K562 (cell line): ENCODE data around the gene SRCAP. TPM values are rescaled to one million over a fixed set of nuclear protein-coding genes. Genes with fewer than 3 reads are reported as not detected.

Source experiments
- GTF2A2 ChIP-seq: IDR thresholded peaks from 2 replicates; pipeline ENCODE4 v1.6.1; 2016; ENCODE audit warnings: mild to moderate bottlenecking, missing genetic modification characterization, missing compliant biosample characterization
- HIVEP1 ChIP-seq: fragments of 250-450 bp; sonication (Bioruptor Pico); IDR thresholded peaks from 2 replicates; pipeline ENCODE4 v1.4.0; 2020; ENCODE audit warnings: mild to moderate bottlenecking
- HNRNPL ChIP-seq: fragments of 200-400 bp; formaldehyde crosslinking; IDR thresholded peaks from 2 replicates; pipeline ENCODE4 v1.6.1; 2017; ENCODE audit warnings: low read depth, mild to moderate bottlenecking, low read length
- MIER1 ChIP-seq: fragments of 450-650 bp; IDR thresholded peaks from 2 replicates; pipeline ENCODE4 v1.6.1; 2016; ENCODE audit warnings: antibody characterized with exemption, mild to moderate bottlenecking, low read depth
- NR3C1 ChIP-seq: sonication (generic); formaldehyde crosslinking; IDR thresholded peaks from 2 replicates; pipeline ENCODE4 v1.8.1; 2022; ENCODE audit warnings: missing genetic modification reagents
- PHF8 ChIP-seq: fragments of 200-600 bp; sonication (generic); IDR thresholded peaks from 2 replicates; pipeline ENCODE4 v1.6.1; 2012; ENCODE audit warnings: mixed run types, mild to moderate bottlenecking, inconsistent platforms, low read length, moderate library complexity, borderline replicate concordance
- TEAD1 ChIP-seq, 2 experiments: fragments of 450-650 bp in 1 of 2; sonication (generic) in 1 of 2; formaldehyde crosslinking; IDR thresholded peaks; 2 replicates each; pipeline versions ENCODE4 v1.4.0 to v1.8.0; 2020 to 2022; ENCODE audit warnings: mild to moderate bottlenecking in 2 of 2, missing genetic modification reagents in 1 of 2
- ZNF12 ChIP-seq: sonication (generic); formaldehyde crosslinking; IDR thresholded peaks from 2 replicates; pipeline ENCODE4 v1.4.0; 2020; ENCODE audit warnings: mild to moderate bottlenecking, missing genetic modification reagents
- ZNF197 ChIP-seq: fragments of 200-800 bp; sonication (Bioruptor generic); IDR thresholded peaks from 2 replicates; pipeline ENCODE4 v1.6.1; 2016; ENCODE audit warnings: low read depth, missing genetic modification characterization, missing compliant biosample characterization
- polyA plus RNA-seq, 8 experiments: library from polyadenylated mRNA; depleted of rRNA in 4 of 8; stranded (reverse) in 5 of 8; unstranded in 3 of 8; fragments of >200 nt; fragmentation: Nextera tagmentation in 2 of 8; fragmentation: Illumina TruSeq in 1 of 8; extraction: Ambion mirVana in 2 of 8; extraction: Trizol in 1 of 8; gene quantifications; 2 replicates each; pipeline versions ENCODE4 v1.2.1 to v1.2.3, GENCODE V29; 2011 to 2014; ENCODE audit warnings: inconsistent platforms in 1 of 8, missing spikeins in 1 of 8
- total RNA-seq, 7 experiments: library from RNA; depleted of rRNA in 6 of 7; stranded (reverse); fragments of >200 nt in 6 of 7; fragmentation: Illumina TruSeq in 2 of 7; extraction: Trizol in 2 of 7; gene quantifications; 2 replicates each; pipeline versions ENCODE4 v1.2.1 to v1.2.3, GENCODE V29; 2011 to 2021; ENCODE audit warnings: low replicate concordance in 1 of 7
- TF ChIP-seq, protein P1 (sequence below), 2 experiments: fragments of 150-350 bp in 1 of 2; IDR thresholded peaks; 2 replicates each; pipeline ENCODE4 v1.6.1; 2012 to 2016; ENCODE audit warnings: low read depth in 2 of 2, low read length in 2 of 2, mild to moderate bottlenecking in 1 of 2, moderate library complexity in 1 of 2
- TF ChIP-seq, protein P2 (sequence below), 2 experiments: IDR thresholded peaks; 2 replicates each; pipeline ENCODE4 v1.6.1; 2011; ENCODE audit warnings: borderline replicate concordance in 1 of 2, control low read depth in 1 of 2, low read depth in 1 of 2, low read length in 1 of 2, mild to moderate bottlenecking in 1 of 2, mixed read lengths in 1 of 2, moderate library complexity in 1 of 2; ENCODE audit not compliant: insufficient read depth in 1 of 2, insufficient read length in 1 of 2, poor library complexity in 1 of 2, severe bottlenecking in 1 of 2; ENCODE audit errors: extremely low read depth in 1 of 2
- TF ChIP-seq, protein P3 (sequence below): sonication (generic); formaldehyde crosslinking; IDR thresholded peaks from 2 replicates; pipeline ENCODE4 v1.9.0; 2022; ENCODE audit warnings: mild to moderate bottlenecking, missing genetic modification reagents
- TF ChIP-seq, protein P4 (sequence below): sonication (generic); formaldehyde crosslinking; IDR thresholded peaks from 2 replicates; pipeline ENCODE4 v1.5.0; 2020; ENCODE audit warnings: missing genetic modification reagents

SRCAP gene
- total and polyA plus RNA-seq, 9 of the 15 experiments (the other 6 are each of a cell fraction or from before 2014, with no cell fraction given) = 0.21 to 62.6 (median 5.8) TPM

DNA sequence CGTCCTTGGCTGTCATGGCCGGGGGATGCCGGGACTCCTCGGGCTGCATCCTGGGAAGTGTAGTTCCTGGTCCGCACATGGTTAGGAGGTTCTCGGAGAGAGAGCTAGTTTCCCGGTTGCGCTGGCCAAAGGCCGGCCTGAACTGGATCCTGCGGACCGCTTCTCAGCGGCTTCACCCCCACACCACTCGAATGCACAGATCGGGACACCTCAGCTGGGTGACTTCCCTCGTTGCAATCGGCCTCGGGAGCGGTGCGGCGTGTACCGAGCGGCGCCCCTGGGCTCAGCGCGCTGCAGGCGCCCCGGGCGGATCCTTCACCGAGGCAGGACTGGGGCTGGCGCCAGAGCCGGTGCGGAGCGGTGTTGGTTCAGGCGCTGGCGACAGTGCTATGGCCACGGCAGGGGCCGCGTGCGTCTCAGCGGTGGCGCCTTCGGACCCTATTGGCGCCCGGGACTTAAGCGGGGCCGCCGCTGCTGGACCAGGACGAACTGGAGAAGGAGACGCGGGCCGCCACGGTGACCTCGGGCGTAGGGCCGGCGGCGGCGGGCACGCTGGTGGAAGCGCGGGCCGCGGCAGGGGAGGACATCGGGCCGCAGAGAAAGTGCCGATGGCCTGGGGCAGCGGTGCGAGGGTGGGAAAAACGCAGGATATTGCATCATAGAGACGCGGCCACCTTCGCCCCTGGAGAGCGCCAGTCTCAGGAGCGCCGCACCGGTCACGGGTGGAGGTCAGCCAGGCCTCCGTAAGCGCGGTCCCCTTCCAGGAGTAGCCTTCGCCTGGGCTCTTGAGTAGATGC lies 76.6 kb downstream of the SRCAP start (continued):
- TF ChIP-seq, protein P1, sequence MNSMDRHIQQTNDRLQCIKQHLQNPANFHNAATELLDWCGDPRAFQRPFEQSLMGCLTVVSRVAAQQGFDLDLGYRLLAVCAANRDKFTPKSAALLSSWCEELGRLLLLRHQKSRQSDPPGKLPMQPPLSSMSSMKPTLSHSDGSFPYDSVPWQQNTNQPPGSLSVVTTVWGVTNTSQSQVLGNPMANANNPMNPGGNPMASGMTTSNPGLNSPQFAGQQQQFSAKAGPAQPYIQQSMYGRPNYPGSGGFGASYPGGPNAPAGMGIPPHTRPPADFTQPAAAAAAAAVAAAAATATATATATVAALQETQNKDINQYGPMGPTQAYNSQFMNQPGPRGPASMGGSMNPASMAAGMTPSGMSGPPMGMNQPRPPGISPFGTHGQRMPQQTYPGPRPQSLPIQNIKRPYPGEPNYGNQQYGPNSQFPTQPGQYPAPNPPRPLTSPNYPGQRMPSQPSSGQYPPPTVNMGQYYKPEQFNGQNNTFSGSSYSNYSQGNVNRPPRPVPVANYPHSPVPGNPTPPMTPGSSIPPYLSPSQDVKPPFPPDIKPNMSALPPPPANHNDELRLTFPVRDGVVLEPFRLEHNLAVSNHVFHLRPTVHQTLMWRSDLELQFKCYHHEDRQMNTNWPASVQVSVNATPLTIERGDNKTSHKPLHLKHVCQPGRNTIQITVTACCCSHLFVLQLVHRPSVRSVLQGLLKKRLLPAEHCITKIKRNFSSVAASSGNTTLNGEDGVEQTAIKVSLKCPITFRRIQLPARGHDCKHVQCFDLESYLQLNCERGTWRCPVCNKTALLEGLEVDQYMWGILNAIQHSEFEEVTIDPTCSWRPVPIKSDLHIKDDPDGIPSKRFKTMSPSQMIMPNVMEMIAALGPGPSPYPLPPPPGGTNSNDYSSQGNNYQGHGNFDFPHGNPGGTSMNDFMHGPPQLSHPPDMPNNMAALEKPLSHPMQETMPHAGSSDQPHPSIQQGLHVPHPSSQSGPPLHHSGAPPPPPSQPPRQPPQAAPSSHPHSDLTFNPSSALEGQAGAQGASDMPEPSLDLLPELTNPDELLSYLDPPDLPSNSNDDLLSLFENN (IDR thresholded peaks at IDR 0.05; ENCODE audit: low read depth in 2 of 2, low read length in 2 of 2) = peak in 1 of 2 experiments; percentile 52; a peak in 1 of 4 replicates
- TF ChIP-seq HIVEP1 (0 out of 2 replicates have a peak, but pooled peaks have one; percentile 23), PHF8 (peak; percentile 82; the same call in 1 of the 2 replicates), TEAD1 (CRISPR knock-in tag; IDR thresholded peaks at IDR 0.05) (0 out of 4 replicates have a peak, but pooled peaks of 1 of the 2 experiments have one; percentile 9), MIER1 (no peak), NR3C1 (CRISPR knock-in tag) (0 out of 2 replicates have a peak, but pooled peaks have one; percentile 77), ZNF197 (CRISPR knock-in tag) (peak; percentile 80; the same call in 1 of the 2 replicates), GTF2A2 (peak; percentile 16; the same call in 1 of the 2 replicates), ZNF12 (CRISPR knock-in tag) (peak; percentile 83), HNRNPL (0 out of 2 replicates have a peak, but pooled peaks have one; percentile 36)
- TF ChIP-seq, protein P2, sequence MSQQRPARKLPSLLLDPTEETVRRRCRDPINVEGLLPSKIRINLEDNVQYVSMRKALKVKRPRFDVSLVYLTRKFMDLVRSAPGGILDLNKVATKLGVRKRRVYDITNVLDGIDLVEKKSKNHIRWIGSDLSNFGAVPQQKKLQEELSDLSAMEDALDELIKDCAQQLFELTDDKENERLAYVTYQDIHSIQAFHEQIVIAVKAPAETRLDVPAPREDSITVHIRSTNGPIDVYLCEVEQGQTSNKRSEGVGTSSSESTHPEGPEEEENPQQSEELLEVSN (IDR thresholded peaks at IDR 0.05; ENCODE audit: borderline replicate concordance in 1 of 2, extremely low read depth in 1 of 2, insufficient read depth in 1 of 2, insufficient read length in 1 of 2, low read depth in 1 of 2, low read length in 1 of 2, poor library complexity in 1 of 2, severe bottlenecking in 1 of 2) = peak; percentile 81 to 87
- TF ChIP-seq, protein P3, sequence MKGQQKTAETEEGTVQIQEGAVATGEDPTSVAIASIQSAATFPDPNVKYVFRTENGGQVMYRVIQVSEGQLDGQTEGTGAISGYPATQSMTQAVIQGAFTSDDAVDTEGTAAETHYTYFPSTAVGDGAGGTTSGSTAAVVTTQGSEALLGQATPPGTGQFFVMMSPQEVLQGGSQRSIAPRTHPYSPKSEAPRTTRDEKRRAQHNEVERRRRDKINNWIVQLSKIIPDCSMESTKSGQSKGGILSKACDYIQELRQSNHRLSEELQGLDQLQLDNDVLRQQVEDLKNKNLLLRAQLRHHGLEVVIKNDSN = peak; percentile 57; the same call in 1 of the 2 replicates
- TF ChIP-seq, protein P4, sequence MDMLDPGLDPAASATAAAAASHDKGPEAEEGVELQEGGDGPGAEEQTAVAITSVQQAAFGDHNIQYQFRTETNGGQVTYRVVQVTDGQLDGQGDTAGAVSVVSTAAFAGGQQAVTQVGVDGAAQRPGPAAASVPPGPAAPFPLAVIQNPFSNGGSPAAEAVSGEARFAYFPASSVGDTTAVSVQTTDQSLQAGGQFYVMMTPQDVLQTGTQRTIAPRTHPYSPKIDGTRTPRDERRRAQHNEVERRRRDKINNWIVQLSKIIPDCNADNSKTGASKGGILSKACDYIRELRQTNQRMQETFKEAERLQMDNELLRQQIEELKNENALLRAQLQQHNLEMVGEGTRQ (CRISPR knock-in tag) = peak; percentile 5; the same call in 1 of the 2 replicates
